ENCODE data around the gene MRTFA. TPM values are rescaled to one million over a fixed set of nuclear protein-coding genes. Genes with fewer than 3 reads are reported as not detected.

Gene MRTFA
- total and polyA plus RNA-seq, 8 donors, result 22.5 to 58.0 (median 26.5) TPM

DNA sequence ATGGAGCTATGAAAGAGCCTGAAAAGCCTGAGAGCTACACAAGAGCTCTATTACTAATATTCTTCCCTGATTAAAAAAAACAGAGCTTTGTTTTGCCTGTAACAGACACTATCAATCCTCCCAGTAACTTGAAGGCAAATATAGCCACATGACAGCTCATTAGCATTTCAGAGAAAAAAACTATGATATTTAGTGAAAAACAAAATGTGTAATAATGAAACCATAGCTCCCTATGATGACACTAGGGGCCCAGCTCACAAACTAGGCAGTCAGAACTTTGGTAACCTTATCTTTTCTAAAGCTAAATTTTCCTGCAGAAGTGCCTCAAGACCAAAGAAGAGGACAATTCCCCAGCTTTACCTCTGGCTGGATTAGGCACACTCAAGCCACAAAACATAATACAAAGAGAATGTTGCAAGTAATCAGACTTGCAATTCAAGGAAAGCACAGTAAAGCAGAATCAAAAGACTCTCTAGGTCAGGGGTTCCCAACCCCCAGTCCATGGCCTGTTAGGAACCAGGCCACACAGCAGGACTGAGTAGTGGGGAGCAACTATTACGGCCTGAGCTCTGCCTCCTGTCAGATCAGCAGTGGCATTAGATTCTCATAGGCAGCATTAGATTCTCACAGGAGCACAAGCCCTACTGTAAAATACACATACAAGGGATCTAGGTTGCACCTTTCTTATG lies 53.3 kb downstream of the MRTFA start:
- TF ChIP-seq, protein P1, sequence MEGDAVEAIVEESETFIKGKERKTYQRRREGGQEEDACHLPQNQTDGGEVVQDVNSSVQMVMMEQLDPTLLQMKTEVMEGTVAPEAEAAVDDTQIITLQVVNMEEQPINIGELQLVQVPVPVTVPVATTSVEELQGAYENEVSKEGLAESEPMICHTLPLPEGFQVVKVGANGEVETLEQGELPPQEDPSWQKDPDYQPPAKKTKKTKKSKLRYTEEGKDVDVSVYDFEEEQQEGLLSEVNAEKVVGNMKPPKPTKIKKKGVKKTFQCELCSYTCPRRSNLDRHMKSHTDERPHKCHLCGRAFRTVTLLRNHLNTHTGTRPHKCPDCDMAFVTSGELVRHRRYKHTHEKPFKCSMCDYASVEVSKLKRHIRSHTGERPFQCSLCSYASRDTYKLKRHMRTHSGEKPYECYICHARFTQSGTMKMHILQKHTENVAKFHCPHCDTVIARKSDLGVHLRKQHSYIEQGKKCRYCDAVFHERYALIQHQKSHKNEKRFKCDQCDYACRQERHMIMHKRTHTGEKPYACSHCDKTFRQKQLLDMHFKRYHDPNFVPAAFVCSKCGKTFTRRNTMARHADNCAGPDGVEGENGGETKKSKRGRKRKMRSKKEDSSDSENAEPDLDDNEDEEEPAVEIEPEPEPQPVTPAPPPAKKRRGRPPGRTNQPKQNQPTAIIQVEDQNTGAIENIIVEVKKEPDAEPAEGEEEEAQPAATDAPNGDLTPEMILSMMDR (IDR thresholded peaks at IDR 0.05), result no peak
- ATAC-seq, result no peak
- no peak for DNase-seq
- no peaks in the 10 kb centered on the region for H3K9me3 ChIP-seq
- no peak overlapping the region for H3K4me3 ChIP-seq
- intact Hi-C loops (cut with DNase I), result no loop called here
- H3K27ac ChIP-seq, result no peak overlapping the region
- H3K4me1 ChIP-seq, result no peaks in the 10 kb centered on the region
- H3K36me3 ChIP-seq, result peaks cover 0 to 10% of the 10 kb centered on the region in 2 donors
- no peaks in the 10 kb centered on the region for H3K27me3 ChIP-seq

DNA sequence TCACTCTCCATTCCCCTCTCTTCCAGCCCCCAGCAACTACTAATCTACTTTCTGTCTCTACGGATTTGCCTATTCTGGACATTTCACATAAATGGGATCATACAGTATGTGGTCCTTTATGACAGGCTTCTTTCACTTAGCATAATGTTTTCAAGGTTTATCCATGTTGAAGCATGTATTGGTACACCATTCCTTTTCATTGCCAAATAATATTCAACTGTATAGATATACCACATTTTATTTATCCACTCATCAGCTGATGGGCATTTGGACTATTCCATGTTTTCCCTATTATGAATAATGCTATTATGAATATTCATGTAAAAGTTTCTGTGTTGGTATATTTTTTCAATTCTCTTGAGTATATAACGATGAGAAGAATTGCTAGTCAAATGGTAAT lies 54.5 kb downstream of the MRTFA start:
- no peak for DNase-seq
- peaks cover 0 to 10% of the 10 kb centered on the region in 2 donors for H3K36me3 ChIP-seq
- H3K27ac ChIP-seq, result no peak overlapping the region
- no peak overlapping the region for H3K4me3 ChIP-seq
- TF ChIP-seq, protein P1 (IDR thresholded peaks at IDR 0.05), result no peak
- intact Hi-C loops (cut with DNase I), result no loop called here
- no peaks in the 10 kb centered on the region for H3K9me3 ChIP-seq
- H3K27me3 ChIP-seq, result no peaks in the 10 kb centered on the region
- H3K4me1 ChIP-seq, result no peaks in the 10 kb centered on the region
- no peak for ATAC-seq

DNA sequence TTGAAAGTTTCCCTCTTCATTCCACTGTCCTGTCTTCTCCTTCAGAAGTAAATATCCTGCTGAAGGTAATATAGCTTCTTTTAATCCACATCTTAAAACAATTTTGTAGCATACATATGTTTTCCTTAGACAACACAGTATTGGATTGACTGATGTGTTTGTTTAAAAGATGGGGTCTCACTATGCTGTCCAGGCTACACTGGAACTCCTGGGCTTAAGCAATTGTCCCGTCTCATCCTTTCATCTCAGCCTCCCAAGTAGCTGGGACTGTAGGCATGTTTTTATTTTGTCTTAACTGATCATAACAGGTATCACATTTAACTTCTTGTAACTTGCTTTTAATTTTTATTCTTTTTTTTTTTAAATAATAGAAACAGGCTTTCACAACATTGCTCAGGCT lies 55.9 kb downstream of the MRTFA start:
- Histone ChIP-seq H3K27ac (no peak overlapping the region), H3K4me1 (no peaks in the 10 kb centered on the region), H3K4me3 (no peak overlapping the region), H3K36me3 (peaks cover 0 to 5% of the 10 kb centered on the region in 2 donors), H3K27me3 (no peaks in the 10 kb centered on the region), H3K9me3 (no peaks in the 10 kb centered on the region)
- intact Hi-C loops (cut with DNase I), result no loop called here
- ATAC-seq (no peak), DNase-seq (no peak)
- TF ChIP-seq, protein P1 (IDR thresholded peaks at IDR 0.05), result no peak

DNA sequence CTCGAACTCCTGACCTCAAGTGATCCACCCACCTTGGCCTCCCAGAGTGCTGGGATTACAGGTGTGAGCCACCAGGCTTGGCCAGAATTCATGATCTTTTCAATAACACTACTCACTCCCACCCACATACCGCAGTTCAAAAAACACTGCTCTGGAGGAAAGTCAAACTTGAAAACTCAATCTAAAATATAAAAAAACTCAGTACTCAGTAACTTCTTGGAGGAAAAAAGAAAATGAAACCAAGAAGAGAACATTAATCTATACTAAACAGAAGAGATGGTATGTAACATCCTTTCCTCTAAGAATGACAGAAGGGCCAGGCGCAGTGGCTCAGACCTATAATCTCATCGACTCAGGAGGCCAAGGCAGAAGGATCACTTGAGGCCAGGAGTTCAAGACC lies 58.3 kb downstream of the MRTFA start:
- H3K27me3 ChIP-seq, result no peaks in the 10 kb centered on the region
- intact Hi-C loops (cut with DNase I), result no loop called here
- H3K27ac ChIP-seq, result no peak overlapping the region
- ATAC-seq (no peak), DNase-seq (no peak)
- no peaks in the 10 kb centered on the region for H3K36me3 ChIP-seq
- TF ChIP-seq, protein P1 (IDR thresholded peaks at IDR 0.05), result no peak
- H3K9me3 ChIP-seq, result no peaks in the 10 kb centered on the region
- H3K4me1 ChIP-seq, result peaks cover 0 to 7% of the 10 kb centered on the region in 2 donors
- H3K4me3 ChIP-seq, result no peak overlapping the region

DNA sequence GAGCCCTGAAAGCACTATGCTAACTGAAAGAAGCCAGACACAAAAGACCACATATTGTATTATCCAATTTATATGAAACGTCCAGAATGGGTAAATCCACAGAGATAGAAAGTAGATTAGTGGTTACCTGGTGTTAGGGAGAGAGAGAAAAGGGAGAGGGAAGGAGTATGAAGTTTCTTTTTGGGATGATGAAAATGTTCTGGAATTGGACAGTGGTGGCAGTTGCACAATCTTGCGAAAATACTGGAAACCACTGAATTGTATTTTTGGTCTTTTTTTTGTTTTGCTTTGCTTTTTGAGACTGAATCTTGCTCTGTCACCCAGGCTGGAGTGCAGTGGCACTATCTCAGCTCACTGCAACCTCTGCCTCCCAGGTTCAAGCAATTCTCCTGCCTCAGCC lies 63.5 kb downstream of the MRTFA start:
- no peak for ATAC-seq
- intact Hi-C loops (cut with DNase I), result no loop called here
- peak overlapping the region; percentile 16 to 48 for H3K27ac ChIP-seq

More for the DNA sequence above, 63.5 kb downstream of the MRTFA start:
- no peaks in the 10 kb centered on the region for H3K27me3 ChIP-seq
- peaks cover 0 to 23% of the 10 kb centered on the region in 2 donors for H3K4me1 ChIP-seq
- TF ChIP-seq, protein P1 (IDR thresholded peaks at IDR 0.05), result no peak
- peaks cover 0 to 3% of the 10 kb centered on the region in 2 donors for H3K9me3 ChIP-seq
- no peaks in the 10 kb centered on the region for H3K36me3 ChIP-seq
- no peak overlapping the region for H3K4me3 ChIP-seq
- no peak for DNase-seq

All from left lung (tissue), 10 donors.